Head of caudate nucleus (tissue), 42 donors: ENCODE results near the gene RGS7.
"Not testable (repeated sequence)": the region's sequence is repeated elsewhere in the genome, so short reads cannot be mapped to it uniquely, and the experiment has no call there.

Experiments
- DNase-seq, 42 donors: peaks; one replicate each; pipeline versions ENCODE4 v3.0.0 to v3.0.0-alpha.2; 2020 to 2021; ENCODE audit warnings: mixed read lengths in 7 of 42
- intact Hi-C: fragments of 100-400 bp; cut with DNase I; formaldehyde crosslinking; loops from one replicate; pipeline ENCODE4 v1.15.0; 2022

RGS7 gene

GRCh38 chr1:240909701-240910457 is 447.1 kb downstream of the RGS7 start:
- no peak for DNase-seq
- intact Hi-C loops, result no loop called here

- no peak for DNase-seq
- intact Hi-C loops, result no loop called here
These were observed 450.5 kb downstream of the RGS7 start for GRCh38 chr1:240906477-240906876.

GRCh38 chr1:240905225-240905765 is 451.7 kb downstream of the RGS7 start:
- intact Hi-C loops, result no loop called here
- DNase-seq, result peak in 2 of 42 donors; percentile 11 to 12

- intact Hi-C loops, DNase-seq: not testable (repeated sequence)
These were observed 461.6 kb downstream of the RGS7 start for GRCh38 chr1:240895424-240895823.

- intact Hi-C loops, result no loop called here
- no peak for DNase-seq
These were observed 468.3 kb downstream of the RGS7 start for GRCh38 chr1:240888787-240889048.

GRCh38 chr1:240888039-240888786 is 468.8 kb downstream of the RGS7 start:
- DNase-seq, result peak in 36 of 42 donors; percentile 12 to 75 (median 52)
- intact Hi-C loops, result no loop called here

GRCh38 chr1:240883490-240883889 is 473.5 kb downstream of the RGS7 start:
- DNase-seq, result no peak
- intact Hi-C loops, result no loop called here

- intact Hi-C loops, DNase-seq: not testable (repeated sequence)
These were observed 474.2 kb downstream of the RGS7 start for GRCh38 chr1:240882656-240883308.

- no peak for DNase-seq
- intact Hi-C loops, result no loop called here
These were observed 478.4 kb downstream of the RGS7 start for GRCh38 chr1:240878631-240879030.

GRCh38 chr1:240877605-240878004 is 479.4 kb downstream of the RGS7 start:
- no peak for DNase-seq
- intact Hi-C loops, result no loop called here

- intact Hi-C loops, result no loop called here
- no peak for DNase-seq
These were observed 480.9 kb downstream of the RGS7 start for GRCh38 chr1:240876071-240876470.

- DNase-seq, result peak in 38 of 42 donors; percentile 12 to 91 (median 62)
- intact Hi-C loops, result no loop called here
These were observed 487.9 kb downstream of the RGS7 start for GRCh38 chr1:240869071-240869470.

GRCh38 chr1:240866724-240867123 is 490.3 kb downstream of the RGS7 start:
- no peak for DNase-seq
- intact Hi-C loops, result no loop called here

GRCh38 chr1:240860023-240860422 is 497.0 kb downstream of the RGS7 start:
- no peak for DNase-seq
- intact Hi-C loops, result no loop called here

GRCh38 chr1:240854367-240854766 is 502.6 kb downstream of the RGS7 start:
- no peak for DNase-seq

GRCh38 chr1:240847325-240847724 is 509.7 kb downstream of the RGS7 start:
- intact Hi-C loops, result no loop called here
- DNase-seq, result peak in 6 of 42 donors; percentile 16 to 56 (median 30)

More at GRCh38 chr1:240854367-240854766, 502.6 kb downstream of the RGS7 start:
- intact Hi-C loops, result no loop called here

GRCh38 chr1:240844486-240844885 is 512.5 kb downstream of the RGS7 start:
- DNase-seq, result no peak
- intact Hi-C loops, result no loop called here

- intact Hi-C loops, result no loop called here
- no peak for DNase-seq
These were observed 513.2 kb downstream of the RGS7 start for GRCh38 chr1:240843798-240844197.

GRCh38 chr1:240836271-240836670 is 520.7 kb downstream of the RGS7 start:
- intact Hi-C loops, result no loop called here
- no peak for DNase-seq

- no peak for DNase-seq
- intact Hi-C loops, result no loop called here
These were observed 521.7 kb downstream of the RGS7 start for GRCh38 chr1:240835291-240835690.
